Measurements from ENCODE around the gene TRPM3.

The TRPM3 gene

GRCh38 chr9:70813141-70813540 is 308.3 kb downstream of the TRPM3 start:
- no peak for DNase-seq

GRCh38 chr9:70811638-70812037 is 309.8 kb downstream of the TRPM3 start:
- DNase-seq = no peak

GRCh38 chr9:70806875-70807274 is 314.5 kb downstream of the TRPM3 start:
- DNase-seq = no peak

GRCh38 chr9:70805949-70806348 is 315.5 kb downstream of the TRPM3 start:
- no peak for DNase-seq

GRCh38 chr9:70802758-70803436 is 318.5 kb downstream of the TRPM3 start:
- DNase-seq = no peak

GRCh38 chr9:70802206-70802605 is 319.2 kb downstream of the TRPM3 start:
- no peak for DNase-seq

GRCh38 chr9:70801181-70801829 is 320.1 kb downstream of the TRPM3 start:
- DNase-seq = no peak

GRCh38 chr9:70798018-70798417 is 323.4 kb downstream of the TRPM3 start:
- no peak for DNase-seq

- no peak for DNase-seq
These were observed 325.6 kb downstream of the TRPM3 start for GRCh38 chr9:70795841-70796240.

- DNase-seq = no peak
These were observed 328.6 kb downstream of the TRPM3 start for GRCh38 chr9:70792796-70793195.

GRCh38 chr9:70791936-70792335 is 329.5 kb downstream of the TRPM3 start:
- no peak for DNase-seq

- no peak for DNase-seq
These were observed 332.3 kb downstream of the TRPM3 start for GRCh38 chr9:70789086-70789485.

GRCh38 chr9:70784456-70784855 is 337.0 kb downstream of the TRPM3 start:
- DNase-seq = no peak

GRCh38 chr9:70778568-70778967 is 342.9 kb downstream of the TRPM3 start:
- no peak for DNase-seq

- DNase-seq = no peak
These were observed 347.8 kb downstream of the TRPM3 start for GRCh38 chr9:70773579-70773978.

- no peak for DNase-seq
These were observed 348.8 kb downstream of the TRPM3 start for GRCh38 chr9:70772601-70773000.

GRCh38 chr9:70765946-70766345 is 355.5 kb downstream of the TRPM3 start:
- DNase-seq = no peak

GRCh38 chr9:70761139-70761670 is 360.2 kb downstream of the TRPM3 start:
- no peak for DNase-seq

- no peak for DNase-seq
These were observed 361.2 kb downstream of the TRPM3 start for GRCh38 chr9:70760228-70760627.

- DNase-seq = no peak
These were observed 368.1 kb downstream of the TRPM3 start for GRCh38 chr9:70753311-70753710.

- DNase-seq = no peak
These were observed 372.4 kb downstream of the TRPM3 start for GRCh38 chr9:70749066-70749465.

- DNase-seq = no peak
These were observed 374.1 kb downstream of the TRPM3 start for GRCh38 chr9:70747261-70747718.

GRCh38 chr9:70746760-70747159 is 374.7 kb downstream of the TRPM3 start:
- no peak for DNase-seq

GRCh38 chr9:70746316-70746715 is 375.1 kb downstream of the TRPM3 start:
- no peak for DNase-seq
